AG09309 (cell line): ENCODE measurements around the gene UBE2I.

ENCODE experiments used
- DNase-seq: peaks from one replicate; pipeline ENCODE4 v3.0.0-alpha.2; 2010; ENCODE audit warnings: low read depth
- H3K4me3 ChIP-seq: 2 replicates; pipeline ENCODE4 v1.5.1; 2011; ENCODE audit warnings: mild to moderate bottlenecking, low read depth, low read length, moderate library complexity; ENCODE audit not compliant: control insufficient read depth
- CTCF ChIP-seq: IDR thresholded peaks from 2 replicates; pipeline ENCODE4 v1.5.1; 2011; ENCODE audit warnings: mild to moderate bottlenecking, low read depth, low read length, inconsistent platforms; ENCODE audit not compliant: insufficient read depth, control insufficient read depth; ENCODE audit errors: missing control alignments

Gene UBE2I

GRCh38 chr16:1308977-1309885, at the start of gene UBE2I:
UBE2I (plus strand) TSS chr16:1309636; CDS start chr16:1314031, 4,395 bp downstream.
- no peak for TF ChIP-seq CTCF
- DNase-seq = peak; percentile 93
- H3K4me3 ChIP-seq = peak within 1 kb of the TSS; percentile 65

- no peak for DNase-seq
- no peak overlapping the region for H3K4me3 ChIP-seq
- no peak for TF ChIP-seq CTCF
These were observed 49.7 kb upstream of the UBE2I start for GRCh38 chr16:1259760-1260068.

DNA sequence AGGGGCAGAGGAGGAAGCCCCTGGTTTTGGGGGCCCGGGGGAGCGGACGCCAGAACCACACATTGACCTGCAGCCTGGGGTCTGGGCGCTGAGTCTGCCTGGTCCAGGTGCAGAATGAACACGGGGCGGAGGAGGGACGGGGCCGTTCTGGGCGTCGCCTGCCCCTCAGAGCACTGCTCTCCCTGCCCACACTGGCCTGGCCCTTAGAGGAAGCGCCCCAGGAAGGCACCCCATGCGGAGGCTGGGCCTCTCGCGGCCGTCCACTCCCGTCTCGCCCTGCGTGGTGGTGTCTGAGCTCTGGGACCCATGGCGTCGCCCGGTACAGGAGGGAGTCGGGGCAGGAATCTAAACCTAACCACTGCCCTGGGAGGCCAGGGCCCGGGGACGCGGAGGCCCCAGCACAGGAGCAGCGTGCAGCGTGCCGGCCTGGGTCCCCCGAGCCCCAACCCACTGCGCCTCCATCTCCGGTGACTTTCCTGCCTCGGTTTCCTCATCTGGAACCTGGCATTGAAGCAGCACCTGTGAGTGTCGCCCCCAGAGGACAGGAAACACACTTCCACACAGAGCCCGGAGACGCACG, 49.2 kb upstream of the UBE2I start:
- no peak overlapping the region for H3K4me3 ChIP-seq
- no peak for DNase-seq
- TF ChIP-seq CTCF = no peak

DNA sequence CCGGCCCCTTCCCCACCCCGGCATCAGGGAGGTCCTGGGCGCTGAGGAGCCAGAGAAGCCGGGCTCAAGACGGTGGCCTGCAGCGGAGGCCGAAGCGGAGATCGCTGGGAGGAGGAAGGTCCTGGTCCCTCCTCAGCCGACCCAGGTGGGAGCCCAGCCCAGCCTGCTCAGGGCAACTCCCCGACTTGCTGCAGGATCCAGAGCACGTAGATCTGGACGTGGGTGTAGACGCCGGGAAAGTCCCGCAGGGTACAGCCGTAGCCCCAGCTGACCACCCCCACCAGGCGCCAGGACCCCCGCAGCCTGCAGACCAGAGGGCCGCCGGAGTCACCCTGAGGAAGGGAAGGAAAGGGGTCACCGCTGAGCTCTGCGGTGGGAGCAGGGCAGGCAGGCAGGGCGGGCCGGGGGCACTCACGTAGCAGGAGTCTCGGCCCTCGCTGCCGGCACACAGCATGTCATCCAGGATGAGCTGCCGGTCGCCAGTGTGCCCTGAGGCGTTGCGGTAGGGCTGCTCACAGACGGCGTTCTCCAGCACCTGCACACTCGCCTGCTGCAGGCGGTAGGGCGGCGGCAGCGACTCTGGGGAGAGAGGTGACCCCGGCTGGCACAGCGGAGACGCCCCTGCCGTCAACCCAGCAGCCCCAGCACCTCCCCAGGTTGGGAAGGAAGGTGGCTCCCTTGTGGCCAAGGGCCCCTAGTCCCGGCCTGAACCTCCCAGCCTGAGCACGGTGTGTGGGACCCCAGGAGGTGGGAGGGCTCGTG, 48.1 kb upstream of the UBE2I start:
- no peak for DNase-seq
- no peak for TF ChIP-seq CTCF
- no peak overlapping the region for H3K4me3 ChIP-seq

GRCh38 chr16:1262210-1262845, 47.1 kb upstream of the UBE2I start:
- H3K4me3 ChIP-seq = no peak overlapping the region
- no peak for TF ChIP-seq CTCF
- no peak for DNase-seq

DNA sequence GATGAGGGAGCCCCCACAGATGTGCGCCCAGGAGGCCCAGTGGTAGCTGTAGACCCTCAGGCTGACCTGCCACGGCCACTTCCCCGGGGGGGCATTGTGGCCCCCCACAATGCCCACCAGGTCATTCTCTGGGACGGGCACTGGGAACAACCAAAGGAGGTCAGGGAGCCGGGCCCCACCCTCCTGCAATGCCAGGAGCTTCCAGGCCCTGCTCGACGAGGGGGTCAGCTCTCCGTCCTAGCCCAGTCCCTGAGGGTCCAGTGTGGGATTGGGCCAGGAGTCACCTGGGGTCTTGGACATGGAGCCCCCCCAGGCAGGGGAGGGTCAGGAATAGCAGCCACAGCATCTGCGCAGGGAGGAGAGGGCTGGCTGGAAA, 46.6 kb upstream of the UBE2I start:
- no peak overlapping the region for H3K4me3 ChIP-seq
- TF ChIP-seq CTCF = no peak
- no peak for DNase-seq
